NCI-H774 (cell line): Measurements from ENCODE around the gene HTR6.

Experiments
- DNase-seq: peaks from one replicate; lab custom pipeline; 2025; lab: John Stamatoyannopoulos, UW

The HTR6 gene

DNA sequence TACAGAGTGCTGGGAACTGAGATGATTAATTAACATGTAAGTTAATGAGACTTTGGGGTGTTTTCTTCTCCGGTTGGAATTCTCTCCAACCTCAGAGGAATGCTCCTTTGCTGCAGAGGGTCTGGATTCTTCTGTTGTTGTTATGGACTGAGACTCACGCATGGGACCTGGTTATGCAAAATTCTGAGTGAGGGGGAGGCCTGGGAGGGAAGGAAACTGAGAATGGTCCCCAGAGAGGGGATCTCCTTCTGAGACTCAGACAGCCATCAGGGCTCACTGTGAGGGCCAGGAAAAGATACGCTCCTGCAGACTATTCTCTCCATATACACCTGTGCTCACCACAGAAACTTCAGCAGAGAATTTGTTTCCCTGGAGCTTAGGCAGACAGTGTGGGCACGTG lies 56.3 kb downstream of the HTR6 start:
- DNase-seq: no peak

DNA sequence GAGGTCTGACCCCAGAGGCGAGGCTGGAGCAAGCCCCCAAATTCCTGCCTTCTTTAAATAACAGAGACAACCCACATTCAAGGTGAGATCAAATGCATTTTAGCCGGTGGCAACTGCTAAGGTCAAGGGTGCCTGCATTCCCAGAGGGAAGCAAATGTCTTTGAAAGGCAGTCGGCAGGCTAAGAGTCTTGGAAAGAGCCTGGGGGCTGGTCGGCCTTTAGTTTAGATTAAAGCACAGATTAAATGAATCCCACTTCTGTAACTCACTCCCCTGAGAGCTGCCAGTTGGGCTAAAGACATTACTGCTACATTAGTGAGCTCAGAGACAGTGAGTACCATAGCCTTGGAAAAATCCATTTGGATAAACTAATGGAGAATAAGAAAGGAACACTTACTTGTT lies 59.2 kb downstream of the HTR6 start:
- no peak for DNase-seq

DNA sequence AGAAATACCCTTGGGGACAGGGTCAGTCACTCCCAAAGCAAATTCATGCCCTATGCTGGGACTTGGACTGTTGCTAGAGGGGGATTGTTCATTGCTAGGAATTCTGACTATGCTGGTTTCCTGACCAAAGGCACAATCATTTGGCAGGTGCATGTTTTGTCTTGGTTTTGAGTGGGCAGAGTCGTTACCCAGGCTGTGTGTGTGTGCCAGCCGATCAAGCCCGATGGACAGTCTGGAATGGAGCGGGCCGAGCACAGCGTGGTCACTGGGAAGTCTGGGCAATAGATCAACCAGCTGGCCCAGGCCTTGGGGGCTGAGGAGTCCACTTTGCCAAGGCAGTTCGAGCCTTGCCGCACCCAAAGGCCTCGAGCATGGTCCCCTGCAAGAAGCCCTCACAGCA lies 60.9 kb downstream of the HTR6 start:
- no peak for DNase-seq

DNA sequence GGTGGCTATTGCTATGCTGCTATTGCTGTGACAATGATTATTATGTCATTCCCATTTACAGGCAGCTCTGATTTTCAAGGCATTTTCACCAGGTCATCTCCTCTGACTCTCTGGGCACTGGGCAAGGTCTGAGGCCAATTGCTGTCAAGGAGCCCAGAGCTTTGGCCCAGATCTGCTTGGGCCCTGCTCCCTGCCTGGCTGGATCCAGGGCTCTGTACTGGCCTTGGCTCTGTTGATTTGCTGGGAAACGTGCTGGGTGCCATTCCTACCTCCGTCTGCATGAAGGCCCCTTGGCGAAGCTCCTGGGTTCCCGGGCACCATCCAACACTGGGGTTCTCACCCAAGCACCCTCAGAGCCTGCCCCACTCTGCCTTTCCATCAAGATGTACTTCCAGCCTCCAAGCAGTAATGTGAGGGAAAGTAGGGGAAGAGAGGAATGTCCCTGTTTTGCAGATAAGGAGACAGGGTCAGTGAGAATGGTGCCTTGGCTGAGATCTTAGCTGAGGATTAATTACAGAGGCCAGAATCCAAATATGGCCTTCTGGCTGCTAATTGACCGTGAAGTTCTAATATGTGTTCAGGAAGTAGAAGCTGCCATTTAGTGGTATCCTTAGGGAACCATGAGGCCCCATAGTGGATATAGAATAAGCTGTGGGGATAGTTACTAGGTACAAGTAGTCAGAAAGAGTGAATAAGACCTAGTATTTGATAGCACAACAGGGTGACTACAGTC lies 63.9 kb downstream of the HTR6 start:
- no peak for DNase-seq

DNA sequence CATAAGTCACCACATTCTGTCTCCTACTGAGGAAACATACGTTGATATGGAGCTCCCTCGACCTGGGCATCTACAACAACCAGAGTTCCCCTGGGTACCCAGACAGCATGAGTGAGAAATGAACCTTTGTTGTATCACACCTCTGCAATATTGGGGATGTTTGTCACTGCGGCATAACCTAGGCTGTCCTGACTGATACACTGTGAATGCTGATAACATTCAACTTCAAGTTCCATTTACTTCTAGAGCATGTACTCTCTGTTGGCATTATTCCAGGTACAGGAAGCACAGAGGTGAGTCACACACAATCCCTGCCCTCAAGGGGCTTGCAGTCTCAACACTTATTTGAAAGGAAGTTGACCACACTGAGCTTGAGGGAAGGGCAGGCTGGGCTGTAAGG lies 65.6 kb downstream of the HTR6 start:
- no peak for DNase-seq
